ENCODE data around the gene CYP2S1.
"Not testable (repeated sequence)": the region's sequence is repeated elsewhere in the genome, so short reads cannot be mapped to it uniquely, and the experiment has no call there.

GRCh38 chr19:41150986-41151385, 42.0 kb upstream of the CYP2S1 start:
- TF ChIP-seq CTCF, POLR2A (IDR thresholded peaks at IDR 0.05): not testable (repeated sequence)
